HG03558 (cell line): ENCODE measurements around the gene INAVA.
"Not testable (repeated sequence)": the region's sequence is repeated elsewhere in the genome, so short reads cannot be mapped to it uniquely, and the experiment has no call there.

Experiments used
- ATAC-seq: cut with Tn5 transposase; IDR thresholded peaks from one replicate; pipeline ENCODE4 v1.9.1; 2021; ENCODE audit warnings: moderate number of reproducible peaks; ENCODE audit not compliant: unreplicated experiment; ENCODE audit errors: extremely low read depth

Gene INAVA

DNA sequence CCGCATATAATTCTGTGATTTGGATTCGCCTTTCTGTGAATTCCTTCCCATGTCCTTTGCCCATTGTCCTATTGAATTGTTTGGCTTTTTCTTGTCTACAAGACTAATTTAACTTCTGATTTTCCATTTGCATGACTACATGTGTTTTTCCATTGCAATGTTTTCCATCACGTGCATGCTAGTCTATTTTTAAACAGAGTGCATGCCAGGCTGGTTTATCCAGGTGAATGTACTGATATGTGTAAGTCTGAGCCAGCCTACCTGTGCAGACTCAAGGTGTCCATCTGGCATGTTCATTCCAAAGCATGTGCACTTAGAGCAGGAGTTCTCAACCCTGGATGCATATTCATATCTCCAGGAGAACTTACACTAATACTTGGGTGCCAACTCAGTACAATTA lies 59.7 kb downstream of the INAVA start:
- no peak for ATAC-seq

- no peak for ATAC-seq
Observed at GRCh38 chr1:200958597-200958996, 63.9 kb downstream of the INAVA start.

- no peak for ATAC-seq
Observed at GRCh38 chr1:200959411-200959921, 64.8 kb downstream of the INAVA start.

GRCh38 chr1:200960236-200960947 lies 65.7 kb downstream of the INAVA start:
- no peak for ATAC-seq

GRCh38 chr1:200960948-200961340 lies 66.2 kb downstream of the INAVA start:
- ATAC-seq: no peak

- not testable (repeated sequence) for ATAC-seq
Observed at GRCh38 chr1:200962151-200962550, 67.5 kb downstream of the INAVA start.

DNA sequence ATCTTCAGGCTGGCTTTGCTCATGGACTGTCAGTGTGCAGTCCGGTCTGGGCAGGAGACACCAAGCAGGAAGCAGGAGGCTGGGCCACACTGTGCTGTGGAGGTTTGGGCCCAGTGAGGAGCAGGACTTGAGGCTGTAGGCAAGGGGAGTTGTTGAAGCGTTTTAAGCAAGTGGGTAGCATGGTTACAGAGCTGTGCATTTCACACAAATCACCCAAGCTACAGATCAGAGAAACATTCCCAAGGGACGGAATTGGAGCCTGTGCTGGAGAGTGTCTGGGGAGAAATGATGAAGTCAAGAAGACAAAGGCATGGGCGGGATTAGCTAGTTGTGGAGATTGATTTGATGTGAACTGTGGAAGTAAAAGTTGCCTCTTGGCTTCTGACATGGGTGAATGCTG lies 67.9 kb downstream of the INAVA start:
- no peak for ATAC-seq

DNA sequence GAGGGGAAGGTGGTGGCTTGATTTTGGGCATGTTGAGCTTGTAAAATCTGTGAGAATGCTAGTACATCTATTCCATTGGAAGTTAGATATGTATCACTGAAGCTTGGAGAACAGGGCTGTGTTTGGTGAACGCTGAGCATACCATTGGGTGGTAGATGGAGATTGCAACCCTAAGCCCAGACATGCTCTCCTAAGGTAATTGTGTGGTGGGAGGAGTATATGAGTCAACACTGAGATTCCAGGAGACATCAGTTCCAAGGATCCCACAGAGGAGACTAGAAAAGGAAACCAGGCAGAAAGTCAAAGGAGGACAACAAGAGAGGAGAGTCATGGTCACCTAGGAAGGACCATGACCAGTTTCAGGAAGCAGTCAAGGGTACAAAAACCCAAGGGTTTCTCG lies 68.4 kb downstream of the INAVA start:
- no peak for ATAC-seq

- ATAC-seq: not testable (repeated sequence)
Observed at GRCh38 chr1:200963888-200964287, 69.2 kb downstream of the INAVA start.
